OCI-LY3 (cell line): ENCODE data around the gene ZNF263.
"Not testable (repeated sequence)": the region's sequence is repeated elsewhere in the genome, so short reads cannot be mapped to it uniquely, and the experiment has no call there.

Experiments used
- CTCF ChIP-seq: fragments of 200-600, 300-600 bp; sonication (generic); IDR thresholded peaks from 2 replicates; pipeline ENCODE4 v1.5.1; 2014; ENCODE audit warnings: antibody characterized with exemption, low read length, low read depth
- EZH2phosphoT487 ChIP-seq: fragments of 200-600 bp; shearing (Covaris generic); IDR thresholded peaks from 2 replicates; pipeline ENCODE4 v1.6.1; 2018; ENCODE audit warnings: antibody characterized with exemption, mixed run types, low read depth

GRCh38 chr16:3270718-3271117 is 12.6 kb upstream of the ZNF263 start:
- not testable (repeated sequence) for TF ChIP-seq CTCF, EZH2phosphoT487
